ENCODE results near the gene GEMIN7.
A peak's percentile ranks its signal among the peaks of the same experiment; 100 is the strongest.

GEMIN7 gene, protein sequence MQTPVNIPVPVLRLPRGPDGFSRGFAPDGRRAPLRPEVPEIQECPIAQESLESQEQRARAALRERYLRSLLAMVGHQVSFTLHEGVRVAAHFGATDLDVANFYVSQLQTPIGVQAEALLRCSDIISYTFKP

DNA sequence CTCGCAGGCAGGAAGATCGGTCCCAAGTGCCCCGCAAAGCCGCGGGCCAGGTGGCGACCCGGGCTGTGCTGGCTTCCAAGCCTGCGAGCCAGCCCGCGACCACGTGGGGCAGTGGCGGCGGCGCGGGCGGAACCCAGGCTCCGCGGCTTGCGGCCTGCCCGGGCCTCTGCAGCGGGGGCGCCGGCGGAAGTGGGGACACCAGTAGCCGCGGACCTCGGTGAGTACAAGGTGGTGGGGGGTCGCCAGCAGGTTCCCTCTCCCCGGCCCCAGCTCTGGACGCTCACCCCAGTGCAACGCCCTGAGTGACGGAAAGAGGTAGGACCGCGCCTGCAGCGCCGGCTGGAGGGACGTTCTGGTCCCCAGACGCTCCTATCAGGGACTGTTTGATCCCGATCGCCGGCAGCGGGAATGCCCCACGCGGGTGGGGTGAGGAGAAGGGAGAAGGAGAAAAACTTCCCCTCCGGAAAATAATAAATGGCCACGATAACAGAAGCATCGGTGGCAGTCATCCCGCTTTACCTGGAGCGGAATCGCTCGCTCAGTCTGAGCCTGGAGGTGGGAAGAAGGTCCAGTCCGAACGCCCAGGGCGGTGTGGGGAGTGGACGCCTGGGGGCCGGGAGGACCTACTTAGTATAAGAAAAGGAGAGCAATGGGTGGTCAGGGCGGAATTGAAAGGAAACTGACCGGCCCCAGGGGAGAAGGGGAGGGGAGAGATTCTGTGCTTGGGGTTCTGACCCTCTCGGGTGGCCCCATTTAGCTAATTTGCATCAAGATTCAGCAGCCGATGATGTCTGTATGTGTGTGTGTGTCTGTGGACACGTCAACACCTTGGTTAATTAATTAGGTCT, at the start of gene GEMIN7:
Gene GEMIN7 (plus strand): TSS at position 198 of the 848 bp plus-strand sequence. CDS start 10,855 bp downstream, outside the sequence.
- peak; percentile 51 for DNase-seq

- DNase-seq: no peak
These were observed 48.2 kb upstream of the GEMIN7 start for GRCh38 chr19:45030825-45031224.

- DNase-seq: no peak
These were observed 46.6 kb upstream of the GEMIN7 start for GRCh38 chr19:45032421-45032820.

DNA sequence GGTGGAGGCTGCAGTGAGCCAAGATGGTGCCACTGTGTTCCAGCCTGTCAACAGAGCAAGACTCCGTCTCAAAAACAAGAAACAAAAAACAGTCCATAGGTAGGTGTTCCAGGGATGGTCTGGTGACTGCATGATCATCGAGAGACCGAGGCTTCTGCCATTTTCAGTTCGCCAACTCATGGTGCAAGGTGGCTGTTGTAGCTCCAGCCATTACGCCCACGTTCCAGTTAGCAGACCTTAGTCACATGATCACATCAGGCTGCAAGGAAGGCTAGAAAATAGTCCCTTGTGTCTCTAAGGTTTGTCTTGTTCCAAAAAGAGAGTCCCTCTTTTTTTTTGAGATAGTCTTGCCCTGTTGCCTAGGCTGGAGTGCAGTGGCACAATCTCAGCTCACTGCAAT, 43.3 kb upstream of the GEMIN7 start:
- DNase-seq: no peak

- no peak for DNase-seq
These were observed 41.5 kb upstream of the GEMIN7 start for GRCh38 chr19:45037393-45038169.

GRCh38 chr19:45038931-45039893, 39.8 kb upstream of the GEMIN7 start, which contains the start of gene CLASRP:
Gene CLASRP (plus strand): TSS chr19:45039045. CDS start chr19:45040213, 1,168 bp downstream.
- DNase-seq: peak; percentile 85

DNA sequence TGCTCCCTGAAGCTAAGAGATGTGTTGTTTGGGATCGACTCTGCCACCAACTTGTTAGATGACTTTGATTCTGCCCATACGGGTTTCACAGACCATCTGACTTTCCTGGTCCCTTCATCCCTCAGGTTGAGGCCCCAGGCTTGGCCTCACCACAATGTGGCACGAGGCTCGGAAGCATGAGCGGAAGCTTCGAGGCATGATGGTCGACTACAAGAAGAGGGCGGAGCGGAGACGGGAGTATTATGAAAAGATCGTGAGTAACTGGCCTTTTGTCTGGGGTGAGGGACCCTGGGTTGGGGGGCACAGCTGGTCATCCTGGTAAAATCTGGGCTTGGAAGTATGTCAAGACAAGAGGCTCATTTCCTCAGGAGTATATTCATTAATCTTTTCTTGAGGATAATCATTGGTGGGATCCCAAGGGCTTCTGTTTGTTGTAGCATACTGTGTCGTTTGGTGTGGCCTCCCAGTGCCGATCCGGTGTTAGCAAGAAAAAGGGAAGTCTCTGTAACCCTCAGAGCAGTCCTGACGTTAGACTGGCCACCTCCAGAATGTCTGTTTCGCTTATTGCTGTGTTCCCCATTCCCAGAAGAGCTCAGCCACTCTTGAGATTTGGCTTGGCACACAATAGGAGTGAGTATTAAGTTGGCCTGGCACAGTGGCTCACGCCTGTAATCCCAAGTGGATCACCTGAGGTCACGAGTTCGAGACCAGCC, 38.8 kb upstream of the GEMIN7 start:
- no peak for DNase-seq

DNA sequence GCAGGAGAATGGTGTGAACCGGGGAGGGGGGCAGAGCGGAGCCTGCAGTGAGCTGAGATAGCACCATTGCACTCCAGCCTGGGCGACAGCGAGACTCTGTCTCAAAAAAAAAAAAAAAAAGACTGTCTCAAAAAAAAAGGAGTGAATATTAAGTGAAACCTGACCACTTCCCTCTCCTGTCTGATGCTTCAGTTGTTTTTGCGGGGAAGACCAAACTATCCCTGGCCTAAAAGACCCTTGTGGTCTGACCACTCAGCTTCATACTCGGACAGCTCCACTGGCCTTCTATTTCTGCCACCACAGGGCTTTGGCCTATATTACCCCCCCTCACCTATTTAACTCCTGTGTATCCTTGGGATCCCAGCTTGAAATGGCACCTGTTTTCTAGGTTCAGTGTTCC, 37.9 kb upstream of the GEMIN7 start:
- no peak for DNase-seq

GRCh38 chr19:45045671-45046353, 33.2 kb upstream of the GEMIN7 start:
- no peak for DNase-seq

DNA sequence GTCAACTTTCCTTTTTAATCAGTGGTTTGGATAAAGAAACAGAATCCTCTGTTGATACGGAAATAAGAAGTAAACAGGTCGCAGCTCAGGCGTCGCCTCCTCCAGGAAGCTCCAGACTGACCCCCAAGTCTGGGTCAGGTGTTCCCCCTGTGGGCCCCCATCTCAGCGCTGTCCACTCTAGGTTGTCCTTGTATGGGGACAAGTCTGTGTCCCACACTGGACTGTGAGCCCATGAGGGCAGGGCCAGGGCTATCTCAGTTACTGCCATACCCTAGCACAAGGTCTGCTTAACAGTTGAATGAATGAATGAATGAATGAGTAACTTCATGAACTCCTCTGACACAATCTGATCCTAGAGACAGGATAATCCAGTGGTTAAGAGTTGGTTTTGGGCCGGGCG, 32.7 kb upstream of the GEMIN7 start:
- DNase-seq: no peak

GRCh38 chr19:45047188-45047797, 31.8 kb upstream of the GEMIN7 start:
- DNase-seq: no peak

DNA sequence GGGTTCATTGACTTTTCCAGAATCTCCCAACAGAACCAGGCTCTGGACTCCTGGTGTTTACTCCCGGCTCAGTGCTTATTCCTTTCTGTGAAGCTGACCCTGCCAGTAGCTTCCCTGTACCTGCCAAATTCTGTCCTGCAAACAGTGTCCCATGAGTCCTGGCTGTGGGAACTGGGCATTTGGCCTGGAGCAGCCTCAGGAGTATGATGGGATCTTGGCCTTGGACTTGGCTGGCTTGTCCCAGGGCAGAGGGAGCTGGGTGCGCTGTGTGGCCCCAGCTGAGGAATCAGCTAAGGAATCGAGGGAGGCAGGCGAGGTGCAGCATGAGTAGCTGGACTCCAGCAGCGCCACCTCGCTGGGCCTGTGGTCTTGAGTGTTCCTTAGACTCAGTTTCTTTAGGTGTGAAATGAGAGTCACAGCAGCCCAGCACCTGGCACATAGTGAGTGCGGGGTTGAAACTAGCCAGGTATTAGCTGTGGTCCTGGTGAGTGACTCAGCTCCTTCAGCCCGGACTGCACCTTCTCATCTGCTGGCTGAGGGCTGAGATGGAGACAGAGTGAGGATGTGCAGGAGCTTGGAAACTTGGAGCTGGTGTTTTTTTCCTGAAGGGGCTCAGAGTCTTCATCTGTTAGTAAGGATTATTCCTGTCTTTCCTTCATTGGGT, 29.9 kb upstream of the GEMIN7 start:
- no peak for DNase-seq

- no peak for DNase-seq
These were observed 29.0 kb upstream of the GEMIN7 start for GRCh38 chr19:45050036-45050435.

DNA sequence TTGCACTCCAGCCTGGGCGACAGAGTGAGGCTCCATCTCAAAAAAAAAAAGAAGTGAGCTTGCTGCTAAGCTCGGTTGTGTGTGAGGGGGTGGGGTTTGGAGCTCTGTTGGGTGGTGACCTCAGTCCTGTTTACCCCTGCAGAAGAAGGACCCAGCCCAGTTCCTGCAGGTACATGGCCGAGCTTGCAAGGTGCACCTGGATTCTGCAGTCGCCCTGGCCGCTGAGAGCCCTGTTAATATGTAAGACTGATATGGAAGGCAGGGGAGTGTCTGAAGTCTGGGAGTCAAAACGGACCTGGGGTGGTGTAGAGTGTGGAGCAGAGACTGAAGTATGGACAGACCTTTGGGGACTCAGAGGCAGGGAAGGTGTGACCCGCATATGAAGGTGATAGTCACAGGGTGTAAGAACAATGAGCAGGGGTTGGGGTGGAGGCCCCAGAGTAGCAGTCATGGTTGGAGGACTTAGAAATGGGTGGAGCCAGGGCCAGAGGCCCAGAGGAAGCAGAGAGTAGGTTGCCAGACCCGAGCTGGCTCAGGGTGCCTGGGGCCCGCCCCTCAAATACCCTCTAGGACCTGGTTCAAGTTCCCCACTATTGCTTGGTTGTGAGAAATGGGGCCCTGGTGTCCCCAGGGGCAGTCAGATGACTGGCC, 27.0 kb upstream of the GEMIN7 start:
- no peak for DNase-seq

- DNase-seq: no peak
These were observed 22.2 kb upstream of the GEMIN7 start for GRCh38 chr19:45056831-45057230.

DNA sequence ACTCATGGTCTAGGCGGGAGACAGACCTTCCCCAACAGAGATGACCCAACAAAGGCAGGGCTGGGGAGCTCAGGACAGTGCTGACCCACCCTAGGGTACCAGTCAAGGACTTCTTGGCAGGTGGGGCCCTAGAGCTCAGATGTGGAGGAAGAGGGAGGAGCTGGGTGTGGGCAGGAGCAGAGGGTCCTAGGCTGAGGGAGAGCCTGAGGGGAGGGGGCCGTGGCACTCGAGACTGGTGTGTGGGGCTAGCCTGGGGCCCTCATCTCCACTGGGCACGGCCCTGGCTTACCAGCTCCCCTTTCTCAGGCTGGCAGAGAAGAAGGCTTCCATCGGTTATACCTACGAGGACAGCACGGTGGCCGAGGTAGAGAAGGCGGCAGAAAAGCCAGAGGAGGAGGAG, 21.6 kb upstream of the GEMIN7 start:
- DNase-seq: no peak

DNA sequence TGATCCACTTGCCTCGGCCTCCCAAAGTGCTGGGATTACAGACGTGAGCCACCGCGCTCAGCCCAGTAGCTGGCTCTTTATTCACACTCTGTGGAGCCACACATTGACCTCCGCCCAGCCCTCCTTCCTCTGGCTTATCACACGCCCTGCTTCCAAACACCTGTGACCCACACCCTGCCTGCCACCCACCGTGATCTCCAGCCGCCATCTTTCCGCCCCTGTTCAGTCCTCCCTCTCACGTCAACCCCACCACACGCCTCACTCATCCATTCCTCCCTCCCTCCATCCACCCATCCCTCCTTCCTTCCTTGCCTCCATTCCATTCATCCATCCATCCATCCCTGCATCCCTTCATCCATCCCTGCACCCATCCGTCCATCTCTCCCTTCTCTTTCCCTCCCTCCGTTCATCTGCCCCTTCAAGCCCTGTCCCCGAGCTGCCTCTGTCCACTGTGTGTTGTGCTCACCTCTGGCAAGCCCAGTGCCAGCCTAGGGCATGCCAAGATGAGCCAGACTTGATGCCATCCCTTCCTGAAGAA, 20.4 kb upstream of the GEMIN7 start:
- no peak for DNase-seq

GRCh38 chr19:45059258-45059965, 19.6 kb upstream of the GEMIN7 start:
- DNase-seq: peak; percentile 54

DNA sequence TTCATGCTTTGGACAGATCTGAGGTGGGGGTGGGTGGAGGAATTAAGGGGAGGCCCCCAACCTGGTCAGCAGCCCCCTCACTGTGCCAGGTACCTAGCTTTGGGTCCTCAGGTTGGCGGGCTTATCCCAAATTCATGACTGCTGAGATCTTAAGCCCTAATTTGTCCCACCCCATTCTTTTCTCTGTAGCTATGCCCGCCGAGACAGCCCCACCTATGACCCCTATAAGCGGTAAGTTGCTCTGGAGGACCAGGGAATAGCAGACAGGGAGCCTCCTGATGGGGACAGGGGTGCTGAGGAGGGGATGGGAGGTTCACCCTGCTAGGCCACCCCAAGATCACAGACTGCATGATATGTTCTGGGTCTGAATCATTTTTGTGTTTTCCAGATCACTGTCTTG, 17.1 kb upstream of the GEMIN7 start:
- DNase-seq: no peak
